ENCODE measurements around the gene DBF4B. TPM values are rescaled to one million over a fixed set of nuclear protein-coding genes. Genes with fewer than 3 reads are reported as not detected.

Gene DBF4B
- total RNA-seq, 1 experiment from 2014 or later = 26.1 TPM

GRCh38 chr17:44768505-44769142 lies 60.2 kb downstream of the DBF4B start:
- Histone ChIP-seq H2AFZ (ENCODE audit: low read depth, low read length, poor library complexity, severe bottlenecking) (no peak overlapping the region), H3K36me3 (ENCODE audit: control insufficient read depth in 1 of 2, insufficient read depth in 2 of 2, low read length in 2 of 2) (no peaks in the 10 kb centered on the region), H3K4me1 (ENCODE audit: control insufficient read depth in 1 of 2, insufficient read depth in 2 of 2, low read length in 2 of 2) (no peaks in the 10 kb centered on the region), H3K4me2 (ENCODE audit: low read length) (no peak overlapping the region), H3K9ac (ENCODE audit: low read length) (no peak overlapping the region), H3K4me3 (replicated peaks in 1 of 2; ENCODE audit: low read depth in 1 of 2, low read length in 2 of 2) (no peak overlapping the region), H3K27ac (ENCODE audit: low read depth, low read length) (no peak overlapping the region), H3K79me2 (ENCODE audit: insufficient read depth, low read length) (no peaks in the 10 kb centered on the region), H3K9me3 (ENCODE audit: control insufficient read depth in 1 of 2, insufficient read depth in 1 of 2, low read depth in 1 of 2, low read length in 2 of 2) (no peaks in the 10 kb centered on the region), H3K9me2 (ENCODE audit: insufficient read depth) (no peaks in the 10 kb centered on the region), H3K27me3 (ENCODE audit: insufficient read depth, low read length) (no peaks in the 10 kb centered on the region), H4K20me1 (ENCODE audit: insufficient read depth) (no peaks in the 10 kb centered on the region)
- ChIA-PET RAD21 (ENCODE audit: low non-redundant PET in 1 of 2, low total read pairs in 2 of 2, uncharacterized antibody in 2 of 2, unreplicated experiment in 2 of 2) (no interaction called here), CTCF (no interaction called here), POLR2A (no interaction called here)
- no peak for ATAC-seq
- no peak for DNase-seq (ENCODE audit: low read depth, low spot score)
- no TSS peak for BruUV-seq (replicated peaks)
- TF ChIP-seq EZH2 (IDR thresholded peaks at IDR 0.05) (no peak), RAD21 (IDR thresholded peaks at IDR 0.05; ENCODE audit: low read depth) (no peak), ELF1 (IDR thresholded peaks at IDR 0.05; ENCODE audit: borderline replicate concordance, low read depth) (no peak), YY1 (IDR thresholded peaks at IDR 0.05; ENCODE audit: extremely low read depth, insufficient replicate concordance, low read depth, low read length) (no peak)
- TF ChIP-seq, protein P1, sequence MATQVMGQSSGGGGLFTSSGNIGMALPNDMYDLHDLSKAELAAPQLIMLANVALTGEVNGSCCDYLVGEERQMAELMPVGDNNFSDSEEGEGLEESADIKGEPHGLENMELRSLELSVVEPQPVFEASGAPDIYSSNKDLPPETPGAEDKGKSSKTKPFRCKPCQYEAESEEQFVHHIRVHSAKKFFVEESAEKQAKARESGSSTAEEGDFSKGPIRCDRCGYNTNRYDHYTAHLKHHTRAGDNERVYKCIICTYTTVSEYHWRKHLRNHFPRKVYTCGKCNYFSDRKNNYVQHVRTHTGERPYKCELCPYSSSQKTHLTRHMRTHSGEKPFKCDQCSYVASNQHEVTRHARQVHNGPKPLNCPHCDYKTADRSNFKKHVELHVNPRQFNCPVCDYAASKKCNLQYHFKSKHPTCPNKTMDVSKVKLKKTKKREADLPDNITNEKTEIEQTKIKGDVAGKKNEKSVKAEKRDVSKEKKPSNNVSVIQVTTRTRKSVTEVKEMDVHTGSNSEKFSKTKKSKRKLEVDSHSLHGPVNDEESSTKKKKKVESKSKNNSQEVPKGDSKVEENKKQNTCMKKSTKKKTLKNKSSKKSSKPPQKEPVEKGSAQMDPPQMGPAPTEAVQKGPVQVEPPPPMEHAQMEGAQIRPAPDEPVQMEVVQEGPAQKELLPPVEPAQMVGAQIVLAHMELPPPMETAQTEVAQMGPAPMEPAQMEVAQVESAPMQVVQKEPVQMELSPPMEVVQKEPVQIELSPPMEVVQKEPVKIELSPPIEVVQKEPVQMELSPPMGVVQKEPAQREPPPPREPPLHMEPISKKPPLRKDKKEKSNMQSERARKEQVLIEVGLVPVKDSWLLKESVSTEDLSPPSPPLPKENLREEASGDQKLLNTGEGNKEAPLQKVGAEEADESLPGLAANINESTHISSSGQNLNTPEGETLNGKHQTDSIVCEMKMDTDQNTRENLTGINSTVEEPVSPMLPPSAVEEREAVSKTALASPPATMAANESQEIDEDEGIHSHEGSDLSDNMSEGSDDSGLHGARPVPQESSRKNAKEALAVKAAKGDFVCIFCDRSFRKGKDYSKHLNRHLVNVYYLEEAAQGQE (IDR thresholded peaks at IDR 0.05; ENCODE audit: low read depth) = no peak
- intact Hi-C loops (cut with micrococcal nuclease) = no loop called here

DNA sequence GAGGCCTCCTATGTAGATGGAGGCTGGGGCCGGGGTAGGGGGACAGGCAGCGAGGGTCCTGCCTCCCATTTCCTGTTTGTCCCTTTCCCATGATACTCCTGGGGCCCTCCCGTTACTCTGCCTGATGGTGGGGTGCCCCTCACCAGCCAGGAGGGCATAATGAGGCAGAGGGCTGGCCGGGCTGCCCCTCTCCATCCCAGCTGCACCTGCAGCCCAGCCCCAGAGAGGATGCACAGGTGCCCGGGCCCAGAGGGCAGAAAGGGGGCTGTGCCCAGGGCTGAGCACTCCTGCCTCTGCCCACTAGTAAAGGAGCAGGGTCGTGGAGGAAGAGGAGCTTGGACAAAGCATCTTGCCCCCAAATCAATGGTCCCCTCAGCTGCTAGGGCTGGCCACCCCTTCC lies 60.8 kb downstream of the DBF4B start:
- CTCF ChIA-PET = no interaction called here
- H3K27me3 ChIP-seq (ENCODE audit: insufficient read depth, low read length) = no peaks in the 10 kb centered on the region
- no peak overlapping the region for H3K4me3 ChIP-seq (replicated peaks in 1 of 2; ENCODE audit: low read depth in 1 of 2, low read length in 2 of 2)
- ATAC-seq (no peak), DNase-seq (ENCODE audit: low read depth, low spot score) (no peak)
- intact Hi-C loops (cut with micrococcal nuclease) = no loop called here
- H3K4me2 ChIP-seq (ENCODE audit: low read length) = no peak overlapping the region
- no peaks in the 10 kb centered on the region for H3K36me3 ChIP-seq (ENCODE audit: control insufficient read depth in 1 of 2, insufficient read depth in 2 of 2, low read length in 2 of 2)
- no peaks in the 10 kb centered on the region for H3K9me3 ChIP-seq (ENCODE audit: control insufficient read depth in 1 of 2, insufficient read depth in 1 of 2, low read depth in 1 of 2, low read length in 2 of 2)
- H3K4me1 ChIP-seq (ENCODE audit: control insufficient read depth in 1 of 2, insufficient read depth in 2 of 2, low read length in 2 of 2) = no peaks in the 10 kb centered on the region
- no peaks in the 10 kb centered on the region for H4K20me1 ChIP-seq (ENCODE audit: insufficient read depth)
- TF ChIP-seq POLR2AphosphoS5 (IDR thresholded peaks at IDR 0.05; ENCODE audit: low read depth, low read length) = no peak
- no peak for TF ChIP-seq EZH2 (IDR thresholded peaks at IDR 0.05)
- TF ChIP-seq FOSL1 (IDR thresholded peaks at IDR 0.05; ENCODE audit: low read depth) = no peak
- no peak for TF ChIP-seq ZNF274 (IDR thresholded peaks at IDR 0.05; ENCODE audit: low read depth, low read length)
- TF ChIP-seq ZFX (IDR thresholded peaks at IDR 0.05) = no peak
- no peak for TF ChIP-seq EGR1 (IDR thresholded peaks at IDR 0.05; ENCODE audit: low read depth)
- TF ChIP-seq POLR2A (IDR thresholded peaks at IDR 0.05; ENCODE audit: borderline replicate concordance, extremely low read depth, insufficient read depth, insufficient read length) = no peak
- TF ChIP-seq, protein P2, sequence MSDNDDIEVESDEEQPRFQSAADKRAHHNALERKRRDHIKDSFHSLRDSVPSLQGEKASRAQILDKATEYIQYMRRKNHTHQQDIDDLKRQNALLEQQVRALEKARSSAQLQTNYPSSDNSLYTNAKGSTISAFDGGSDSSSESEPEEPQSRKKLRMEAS (IDR thresholded peaks at IDR 0.05) = no peak
- no peak for TF ChIP-seq SRF (IDR thresholded peaks at IDR 0.05; ENCODE audit: low read depth)
- TF ChIP-seq ELF1 (IDR thresholded peaks at IDR 0.05; ENCODE audit: borderline replicate concordance, low read depth) = no peak
- no peak for TF ChIP-seq YY1 (IDR thresholded peaks at IDR 0.05; ENCODE audit: extremely low read depth, insufficient replicate concordance, low read depth, low read length)
- H2AFZ ChIP-seq (ENCODE audit: low read depth, low read length, poor library complexity, severe bottlenecking) = no peak overlapping the region
- H3K9ac ChIP-seq (ENCODE audit: low read length) = no peak overlapping the region
- POLR2A ChIA-PET = no interaction called here
- BruUV-seq (replicated peaks) = no TSS peak
- RAD21 ChIA-PET (ENCODE audit: low non-redundant PET in 1 of 2, low total read pairs in 2 of 2, uncharacterized antibody in 2 of 2, unreplicated experiment in 2 of 2) = no interaction called here
- no peaks in the 10 kb centered on the region for H3K79me2 ChIP-seq (ENCODE audit: insufficient read depth, low read length)
- H3K27ac ChIP-seq (ENCODE audit: low read depth, low read length) = no peak overlapping the region
- no peaks in the 10 kb centered on the region for H3K9me2 ChIP-seq (ENCODE audit: insufficient read depth)
